HCT116 (cell line): Measurements from ENCODE around the gene UGT1A3. TPM values are rescaled to one million over a fixed set of nuclear protein-coding genes. Genes with fewer than 3 reads are reported as not detected.

Source experiments
- ATAC-seq: fragments of 200-7000 bp; cut with Tn5 transposase; 2 replicates; pipeline ENCODE4 v1.9.1; 2020; ENCODE audit warnings: mild to moderate bottlenecking, moderate library complexity
- BruUV-seq: library from RNA; stranded (reverse); fragments of 400-500 nt; replicated peaks from 2 replicates; lab custom pipeline; 2021; lab: Mats Ljungman, UMichigan
- CTCF ChIA-PET: fragments of 300-600 bp; sonication (Branson Sonifier 250); formaldehyde crosslinking; loops from one replicate; lab custom pipeline; 2021; ENCODE audit warnings: antibody characterized with exemption; lab: Charles Lee
- POLR2A ChIA-PET: fragments of 300-600, 350-600 bp; sonication (Branson Sonifier 250); formaldehyde crosslinking; loops from one replicate; lab custom pipeline; 2021; ENCODE audit warnings: antibody characterized with exemption; lab: Charles Lee
- RAD21 ChIA-PET, 2 experiments: fragments of 300-600 bp; sonication (Branson Sonifier 250); formaldehyde crosslinking; loops; one replicate each; lab custom pipeline; 2023; ENCODE audit warnings: low total read pairs in 2 of 2; ENCODE audit not compliant: uncharacterized antibody in 2 of 2, unreplicated experiment in 2 of 2, low non-redundant PET in 1 of 2; lab: Charles Lee
- DNase-seq: peaks from one replicate; pipeline ENCODE4 v3.0.0-alpha.2; 2010; ENCODE audit warnings: low read depth, low spot score
- H2AFZ ChIP-seq: fragments of 200-600 bp; shearing (Covaris generic), sonication (generic); 2 replicates; pipeline ENCODE4 v1.6.1; 2017; ENCODE audit warnings: low read depth, mixed run types, mixed read lengths, antibody characterized with exemption, low read length; ENCODE audit not compliant: poor library complexity, severe bottlenecking
- H3K27ac ChIP-seq: 2 replicates; pipeline ENCODE4 v1.5.1; 2012; ENCODE audit warnings: low read depth, low read length
- H3K27me3 ChIP-seq: fragments of 200-600 bp; sonication (generic); 2 replicates; pipeline ENCODE4 v1.6.1; 2016; ENCODE audit warnings: mixed run types, low read length, mixed read lengths; ENCODE audit not compliant: insufficient read depth
- H3K36me3 ChIP-seq, 2 experiments: fragments of 200-500 bp in 1 of 2; fragments of 200-600 bp in 1 of 2; sonication (Bioruptor generic) in 1 of 2; sonication (generic) in 1 of 2; 2 replicates each; pipeline versions ENCODE4 v1.5.1 to v1.6.1; 2014 to 2016; ENCODE audit warnings: low read length in 2 of 2, inconsistent platforms in 1 of 2, mixed read lengths in 1 of 2, mixed run types in 1 of 2; ENCODE audit not compliant: insufficient read depth in 2 of 2, control insufficient read depth in 1 of 2
- H3K4me1 ChIP-seq, 2 experiments: fragments of 200-600 bp in 1 of 2; sonication (generic) in 1 of 2; 2 replicates each; pipeline versions ENCODE4 v1.5.1 to v1.6.1; 2012 to 2017; ENCODE audit warnings: low read length in 2 of 2, inconsistent platforms in 1 of 2, mild to moderate bottlenecking in 1 of 2, mixed read lengths in 1 of 2, mixed run types in 1 of 2, moderate library complexity in 1 of 2; ENCODE audit not compliant: insufficient read depth in 2 of 2, control insufficient read depth in 1 of 2
- H3K4me2 ChIP-seq: fragments of 200-600 bp; sonication (generic); 2 replicates; pipeline ENCODE4 v1.6.1; 2017; ENCODE audit warnings: mixed run types, low read length, mixed read lengths
- H3K4me3 ChIP-seq, 2 experiments: fragments of 200-600 bp in 1 of 2; sonication (generic) in 1 of 2; replicated peaks in 1 of 2; 2 replicates each; pipeline ENCODE4 v1.5.1; 2011 to 2016; ENCODE audit warnings: low read length in 2 of 2, control low read depth in 1 of 2, low read depth in 1 of 2, mild to moderate bottlenecking in 1 of 2, mixed read lengths in 1 of 2, mixed run types in 1 of 2
- H3K79me2 ChIP-seq: fragments of 200-600 bp; sonication (generic); 2 replicates; pipeline ENCODE4 v1.6.1; 2017; ENCODE audit warnings: mild to moderate bottlenecking, mixed run types, low read length, moderate library complexity, mixed read lengths; ENCODE audit not compliant: insufficient read depth
- H3K9ac ChIP-seq: fragments of 200-600 bp; sonication (generic); 2 replicates; pipeline ENCODE4 v1.6.1; 2016; ENCODE audit warnings: low read length, mixed read lengths
- H3K9me2 ChIP-seq: fragments of 200-600 bp; sonication (generic), shearing (Covaris generic); 2 replicates; pipeline ENCODE4 v1.6.1; 2017; ENCODE audit warnings: mixed run types, mild to moderate bottlenecking, moderate library complexity; ENCODE audit not compliant: insufficient read depth
- H3K9me3 ChIP-seq, 2 experiments: fragments of 200-500 bp in 1 of 2; fragments of 200-600 bp in 1 of 2; sonication (Bioruptor generic) in 1 of 2; sonication (generic) in 1 of 2; 2 replicates each; pipeline ENCODE4 v1.6.1; 2014 to 2017; ENCODE audit warnings: low read length in 2 of 2, mixed read lengths in 2 of 2, inconsistent platforms in 1 of 2, low read depth in 1 of 2, mild to moderate bottlenecking in 1 of 2, mixed run types in 1 of 2, moderate library complexity in 1 of 2; ENCODE audit not compliant: control insufficient read depth in 1 of 2, insufficient read depth in 1 of 2
- H4K20me1 ChIP-seq: fragments of 200-600 bp; sonication (generic), shearing (Covaris generic); 2 replicates; pipeline ENCODE4 v1.6.1; 2017; ENCODE audit warnings: mixed run types, mild to moderate bottlenecking, moderate library complexity; ENCODE audit not compliant: insufficient read depth
- CBX3 ChIP-seq: IDR thresholded peaks from 2 replicates; pipeline ENCODE4 v1.6.1; 2012; ENCODE audit warnings: low read depth
- EGR1 ChIP-seq: IDR thresholded peaks from 2 replicates; pipeline ENCODE4 v1.6.1; 2012; ENCODE audit warnings: low read depth
- FOSL1 ChIP-seq: IDR thresholded peaks from 2 replicates; pipeline ENCODE4 v1.6.1; 2012; ENCODE audit warnings: low read depth
- POLR2AphosphoS5 ChIP-seq: IDR thresholded peaks from 2 replicates; pipeline ENCODE4 v1.6.1; 2011; ENCODE audit warnings: mild to moderate bottlenecking, low read depth, low read length, moderate library complexity
- RAD21 ChIP-seq: IDR thresholded peaks from 2 replicates; pipeline ENCODE4 v1.6.1; 2012; ENCODE audit warnings: low read depth, mild to moderate bottlenecking
- TCF7L2 ChIP-seq: IDR thresholded peaks from 2 replicates; pipeline ENCODE4 v1.7.0; 2011; ENCODE audit warnings: borderline replicate concordance, inconsistent platforms; ENCODE audit not compliant: insufficient read depth, insufficient read length; ENCODE audit errors: extremely low read depth
- YY1 ChIP-seq: IDR thresholded peaks from 2 replicates; pipeline ENCODE4 v1.6.1; 2011; ENCODE audit warnings: low read length, low read depth, moderate library complexity, mild to moderate bottlenecking; ENCODE audit not compliant: insufficient replicate concordance; ENCODE audit errors: extremely low read depth
- intact Hi-C: fragments of 100-400 bp; cut with micrococcal nuclease; formaldehyde crosslinking; loops from 2 replicates; pipeline ENCODE4 v1.10.0; 2022
- total RNA-seq: library from RNA; stranded (reverse); gene quantifications from one replicate; pipeline ENCODE4 v1.2.1, GENCODE V29; 2021; ENCODE audit not compliant: unreplicated experiment
- TF ChIP-seq, protein P1 (sequence below): IDR thresholded peaks from 2 replicates; pipeline ENCODE4 v1.6.1; 2012
- TF ChIP-seq, protein P2 (sequence below): IDR thresholded peaks from 2 replicates; pipeline ENCODE4 v1.6.1; 2012; ENCODE audit warnings: low read depth

UGT1A3 gene
- total RNA-seq, 1 experiment from 2014 or later, result not detected

DNA sequence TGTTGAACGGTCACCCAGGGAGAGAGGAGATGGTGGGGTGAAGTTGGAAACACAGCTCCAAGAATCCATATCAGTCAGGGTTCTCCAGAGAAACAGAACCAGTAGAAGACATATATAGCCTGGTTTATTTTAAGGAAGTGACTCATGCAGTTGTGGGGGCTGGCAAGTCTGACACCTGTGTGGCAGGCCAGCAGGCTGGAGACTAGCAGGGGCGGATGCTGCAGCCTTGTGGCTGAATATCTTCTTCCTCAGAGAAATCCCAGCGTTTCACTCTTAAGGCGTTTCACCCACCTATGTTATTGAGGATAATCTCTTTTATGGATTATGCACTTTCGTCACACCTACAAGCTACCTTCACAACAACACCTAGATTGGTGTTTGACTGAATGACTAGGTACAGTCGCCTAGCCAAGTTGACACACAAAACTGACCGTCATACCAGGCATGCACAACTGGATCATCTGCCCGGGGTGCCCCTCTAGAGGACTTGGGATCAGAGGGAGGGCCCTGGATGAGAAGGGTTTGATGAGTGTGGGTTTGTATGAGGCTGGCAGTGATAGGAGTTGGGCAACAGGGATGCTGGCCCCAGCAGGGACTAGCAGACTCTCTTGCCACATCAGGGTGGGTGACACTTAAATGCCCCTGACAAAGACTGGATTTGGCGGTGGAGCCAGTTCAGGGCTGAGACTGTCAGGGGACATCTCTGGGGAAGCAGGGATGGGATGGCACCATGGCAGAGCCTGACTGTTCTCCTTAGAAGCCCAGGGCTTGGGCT lies 72.7 kb downstream of the UGT1A3 start:
- Histone ChIP-seq H3K36me3 (no peaks in the 10 kb centered on the region), H3K4me1 (peaks cover 5 to 9% of the 10 kb centered on the region in 2 experiments; a peak in 3 of 4 replicates), H3K9me3 (no peaks in the 10 kb centered on the region), H3K4me3 (0 out of 4 replicates have a peak overlapping the region, but pooled peaks of 1 of the 2 experiments have one; percentile 2), H3K79me2 (no peaks in the 10 kb centered on the region), H3K27ac (no peak overlapping the region), H2AFZ (no peak overlapping the region), H3K9ac (no peak overlapping the region), H3K9me2 (no peaks in the 10 kb centered on the region), H3K4me2 (peak overlapping the region; percentile 49), H3K27me3 (no peaks in the 10 kb centered on the region), H4K20me1 (no peaks in the 10 kb centered on the region)
- BruUV-seq, result no TSS peak
- DNase-seq (no peak), ATAC-seq (no peak; the same call in 1 of the 2 replicates)
- TF ChIP-seq EGR1, result peak; percentile 23; the same call in 1 of the 2 replicates
- TF ChIP-seq CBX3, result no peak
- intact Hi-C loops, result no loop called here
- ChIA-PET RAD21 (no interaction called here), CTCF (no interaction called here), POLR2A (no interaction called here)

DNA sequence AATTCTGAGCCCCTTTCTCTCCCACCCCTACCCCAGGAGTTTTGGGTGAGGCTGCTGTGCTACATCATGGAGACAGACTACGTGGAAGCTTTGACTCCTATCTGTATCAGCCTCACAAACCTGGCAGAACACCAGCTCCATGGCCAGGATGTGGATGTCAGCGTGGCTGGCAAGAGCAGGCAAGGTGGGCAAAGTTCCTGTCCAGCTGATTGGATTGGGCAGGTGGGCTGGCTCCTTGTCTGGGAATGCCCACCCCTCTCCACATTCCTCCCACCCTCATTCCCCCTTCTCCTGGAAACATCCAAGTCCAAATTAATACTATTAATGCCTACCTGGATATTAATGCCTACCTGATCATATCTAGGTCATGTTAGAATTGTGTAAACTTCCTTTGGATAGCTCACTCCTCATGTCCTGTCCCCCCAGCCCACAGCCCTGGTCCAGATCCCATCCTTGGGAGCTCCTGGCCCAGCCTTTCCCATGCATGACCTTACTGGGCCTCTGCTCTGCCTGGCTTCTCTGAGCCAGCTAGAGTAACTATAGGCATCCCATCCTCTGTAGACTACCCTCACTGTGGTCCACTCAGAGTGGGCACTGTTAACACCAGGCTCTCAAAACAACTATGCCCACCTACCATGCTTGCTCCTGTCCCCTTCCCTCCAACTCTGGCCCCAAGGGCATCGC lies 73.4 kb downstream of the UGT1A3 start:
- H3K9ac ChIP-seq, result no peak overlapping the region
- TF ChIP-seq FOSL1 (no peak), YY1 (no peak), RAD21 (no peak), EGR1 (no peak), POLR2AphosphoS5 (no peak), TCF7L2 (no peak)
- TF ChIP-seq, protein P1, sequence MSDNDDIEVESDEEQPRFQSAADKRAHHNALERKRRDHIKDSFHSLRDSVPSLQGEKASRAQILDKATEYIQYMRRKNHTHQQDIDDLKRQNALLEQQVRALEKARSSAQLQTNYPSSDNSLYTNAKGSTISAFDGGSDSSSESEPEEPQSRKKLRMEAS, result no peak
- TF ChIP-seq, protein P2, sequence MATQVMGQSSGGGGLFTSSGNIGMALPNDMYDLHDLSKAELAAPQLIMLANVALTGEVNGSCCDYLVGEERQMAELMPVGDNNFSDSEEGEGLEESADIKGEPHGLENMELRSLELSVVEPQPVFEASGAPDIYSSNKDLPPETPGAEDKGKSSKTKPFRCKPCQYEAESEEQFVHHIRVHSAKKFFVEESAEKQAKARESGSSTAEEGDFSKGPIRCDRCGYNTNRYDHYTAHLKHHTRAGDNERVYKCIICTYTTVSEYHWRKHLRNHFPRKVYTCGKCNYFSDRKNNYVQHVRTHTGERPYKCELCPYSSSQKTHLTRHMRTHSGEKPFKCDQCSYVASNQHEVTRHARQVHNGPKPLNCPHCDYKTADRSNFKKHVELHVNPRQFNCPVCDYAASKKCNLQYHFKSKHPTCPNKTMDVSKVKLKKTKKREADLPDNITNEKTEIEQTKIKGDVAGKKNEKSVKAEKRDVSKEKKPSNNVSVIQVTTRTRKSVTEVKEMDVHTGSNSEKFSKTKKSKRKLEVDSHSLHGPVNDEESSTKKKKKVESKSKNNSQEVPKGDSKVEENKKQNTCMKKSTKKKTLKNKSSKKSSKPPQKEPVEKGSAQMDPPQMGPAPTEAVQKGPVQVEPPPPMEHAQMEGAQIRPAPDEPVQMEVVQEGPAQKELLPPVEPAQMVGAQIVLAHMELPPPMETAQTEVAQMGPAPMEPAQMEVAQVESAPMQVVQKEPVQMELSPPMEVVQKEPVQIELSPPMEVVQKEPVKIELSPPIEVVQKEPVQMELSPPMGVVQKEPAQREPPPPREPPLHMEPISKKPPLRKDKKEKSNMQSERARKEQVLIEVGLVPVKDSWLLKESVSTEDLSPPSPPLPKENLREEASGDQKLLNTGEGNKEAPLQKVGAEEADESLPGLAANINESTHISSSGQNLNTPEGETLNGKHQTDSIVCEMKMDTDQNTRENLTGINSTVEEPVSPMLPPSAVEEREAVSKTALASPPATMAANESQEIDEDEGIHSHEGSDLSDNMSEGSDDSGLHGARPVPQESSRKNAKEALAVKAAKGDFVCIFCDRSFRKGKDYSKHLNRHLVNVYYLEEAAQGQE, result no peak
- intact Hi-C loops, result no loop called here
- CTCF ChIA-PET, result no interaction called here
- no peaks in the 10 kb centered on the region for H3K27me3 ChIP-seq
- no TSS peak for BruUV-seq
- RAD21 ChIA-PET, result no interaction called here
- no peak for ATAC-seq
- POLR2A ChIA-PET, result no interaction called here
- DNase-seq, result no peak
- H3K9me3 ChIP-seq, result no peaks in the 10 kb centered on the region
- no peak overlapping the region for H3K4me3 ChIP-seq
- no peaks in the 10 kb centered on the region for H3K36me3 ChIP-seq
- no peaks in the 10 kb centered on the region for H4K20me1 ChIP-seq
- H3K4me2 ChIP-seq, result no peak overlapping the region
- peaks cover 5 to 9% of the 10 kb centered on the region in 2 experiments; a peak in 3 of 4 replicates for H3K4me1 ChIP-seq
- no peak overlapping the region for H3K27ac ChIP-seq
- no peaks in the 10 kb centered on the region for H3K9me2 ChIP-seq
- no peak overlapping the region for H2AFZ ChIP-seq
- no peaks in the 10 kb centered on the region for H3K79me2 ChIP-seq
